HG02588 (cell line): Measurements from ENCODE around the gene HIVEP1.

ENCODE experiments used
- ATAC-seq: cut with Tn5 transposase; IDR thresholded peaks from one replicate; pipeline ENCODE4 v1.9.1; 2021; ENCODE audit warnings: mild to moderate bottlenecking, moderate library complexity; ENCODE audit not compliant: unreplicated experiment

The HIVEP1 gene

GRCh38 chr6:12017263-12017662 lies 5.2 kb downstream of the HIVEP1 start:
- no peak for ATAC-seq

- ATAC-seq: no peak
Observed at GRCh38 chr6:12017876-12018401, 5.8 kb downstream of the HIVEP1 start.

GRCh38 chr6:12020187-12020791 lies 8.2 kb downstream of the HIVEP1 start:
- no peak for ATAC-seq

GRCh38 chr6:12022481-12022880 lies 10.4 kb downstream of the HIVEP1 start:
- no peak for ATAC-seq

- no peak for ATAC-seq
Observed at GRCh38 chr6:12022953-12023388, 10.9 kb downstream of the HIVEP1 start.

- no peak for ATAC-seq
Observed at GRCh38 chr6:12024216-12024615, 12.1 kb downstream of the HIVEP1 start.

- ATAC-seq: no peak
Observed at GRCh38 chr6:12024699-12025434, 12.8 kb downstream of the HIVEP1 start.

- no peak for ATAC-seq
Observed at GRCh38 chr6:12026120-12026519, 14.0 kb downstream of the HIVEP1 start.

- ATAC-seq: no peak
Observed at GRCh38 chr6:12026833-12027232, 14.7 kb downstream of the HIVEP1 start.

- ATAC-seq: no peak
Observed at GRCh38 chr6:12028213-12028612, 16.1 kb downstream of the HIVEP1 start.

GRCh38 chr6:12029979-12030737 lies 18.0 kb downstream of the HIVEP1 start:
- no peak for ATAC-seq

GRCh38 chr6:12030993-12031550 lies 19.0 kb downstream of the HIVEP1 start:
- ATAC-seq: no peak

GRCh38 chr6:12032783-12033573 lies 20.9 kb downstream of the HIVEP1 start:
- no peak for ATAC-seq

GRCh38 chr6:12033770-12034169 lies 21.7 kb downstream of the HIVEP1 start:
- ATAC-seq: no peak

GRCh38 chr6:12034349-12034748 lies 22.2 kb downstream of the HIVEP1 start:
- ATAC-seq: no peak

- no peak for ATAC-seq
Observed at GRCh38 chr6:12034837-12035236, 22.7 kb downstream of the HIVEP1 start.

- no peak for ATAC-seq
Observed at GRCh38 chr6:12036766-12037165, 24.7 kb downstream of the HIVEP1 start.

GRCh38 chr6:12037798-12038197 lies 25.7 kb downstream of the HIVEP1 start:
- no peak for ATAC-seq

- no peak for ATAC-seq
Observed at GRCh38 chr6:12039540-12040459, 27.7 kb downstream of the HIVEP1 start.
